ENCODE results near the gene ZFP62. TPM values are rescaled to one million over a fixed set of nuclear protein-coding genes. Genes with fewer than 3 reads are reported as not detected.
"Not testable (repeated sequence)": the region's sequence is repeated elsewhere in the genome, so short reads cannot be mapped to it uniquely, and the experiment has no call there.

ZFP62 gene
- total RNA-seq, 4 donors from 2014 or later = 8.5 to 43.6 (median 34.6) TPM

DNA sequence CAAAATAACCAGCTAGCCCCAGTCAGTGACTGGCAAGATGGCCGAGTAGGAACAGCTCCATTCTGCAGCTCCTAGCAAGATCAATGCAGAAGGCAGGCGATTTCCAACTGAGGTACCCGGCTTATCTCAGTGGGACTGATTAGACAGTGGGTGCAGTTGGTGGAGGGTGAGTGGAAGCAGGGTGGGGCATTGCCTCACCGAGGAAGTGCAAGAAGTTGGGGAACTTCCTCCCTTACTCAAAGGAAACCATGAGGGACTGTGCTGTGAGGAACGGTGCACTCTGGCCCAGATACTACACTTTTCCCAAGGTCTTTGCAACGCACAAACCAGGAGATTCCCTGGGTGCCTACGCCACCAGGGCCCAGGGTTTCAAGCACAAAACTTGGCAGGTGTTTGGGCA lies 28.3 kb upstream of the ZFP62 start:
- no peak for DNase-seq
- no peaks in the 10 kb centered on the region for H3K36me3 ChIP-seq
- intact Hi-C loops (cut with DNase I; ENCODE audit: low total_unique reads) = no loop called here
- H3K4me1 ChIP-seq = no peaks in the 10 kb centered on the region
- H3K4me3 ChIP-seq = no peak overlapping the region
- TF ChIP-seq POLR2A (IDR thresholded peaks at IDR 0.05) = no peak
- TF ChIP-seq, protein P1, sequence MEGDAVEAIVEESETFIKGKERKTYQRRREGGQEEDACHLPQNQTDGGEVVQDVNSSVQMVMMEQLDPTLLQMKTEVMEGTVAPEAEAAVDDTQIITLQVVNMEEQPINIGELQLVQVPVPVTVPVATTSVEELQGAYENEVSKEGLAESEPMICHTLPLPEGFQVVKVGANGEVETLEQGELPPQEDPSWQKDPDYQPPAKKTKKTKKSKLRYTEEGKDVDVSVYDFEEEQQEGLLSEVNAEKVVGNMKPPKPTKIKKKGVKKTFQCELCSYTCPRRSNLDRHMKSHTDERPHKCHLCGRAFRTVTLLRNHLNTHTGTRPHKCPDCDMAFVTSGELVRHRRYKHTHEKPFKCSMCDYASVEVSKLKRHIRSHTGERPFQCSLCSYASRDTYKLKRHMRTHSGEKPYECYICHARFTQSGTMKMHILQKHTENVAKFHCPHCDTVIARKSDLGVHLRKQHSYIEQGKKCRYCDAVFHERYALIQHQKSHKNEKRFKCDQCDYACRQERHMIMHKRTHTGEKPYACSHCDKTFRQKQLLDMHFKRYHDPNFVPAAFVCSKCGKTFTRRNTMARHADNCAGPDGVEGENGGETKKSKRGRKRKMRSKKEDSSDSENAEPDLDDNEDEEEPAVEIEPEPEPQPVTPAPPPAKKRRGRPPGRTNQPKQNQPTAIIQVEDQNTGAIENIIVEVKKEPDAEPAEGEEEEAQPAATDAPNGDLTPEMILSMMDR (IDR thresholded peaks at IDR 0.05) = no peak
- H3K9me3 ChIP-seq = no peaks in the 10 kb centered on the region
- H3K27ac ChIP-seq = no peak overlapping the region
- H3K27me3 ChIP-seq = no peaks in the 10 kb centered on the region

GRCh38 chr5:180885845-180886529 lies 24.9 kb upstream of the ZFP62 start:
- H3K4me3 ChIP-seq; H3K27ac ChIP-seq; H3K27me3 ChIP-seq; H3K9me3 ChIP-seq; H3K36me3 ChIP-seq; H3K4me1 ChIP-seq; intact Hi-C loops (cut with DNase I; ENCODE audit: low total_unique reads); DNase-seq: not testable (repeated sequence)

- intact Hi-C loops (cut with DNase I; ENCODE audit: low total_unique reads) = no loop called here
- TF ChIP-seq POLR2A (IDR thresholded peaks at IDR 0.05) = no peak
- TF ChIP-seq, protein P1 (IDR thresholded peaks at IDR 0.05) = no peak
- DNase-seq = no peak
- Histone ChIP-seq H3K36me3 (no peaks in the 10 kb centered on the region), H3K9me3 (no peaks in the 10 kb centered on the region), H3K4me1 (no peaks in the 10 kb centered on the region), H3K27ac (no peak overlapping the region), H3K4me3 (no peak overlapping the region), H3K27me3 (no peaks in the 10 kb centered on the region)
Measured at GRCh38 chr5:180875860-180876426, 14.9 kb upstream of the ZFP62 start.

- Histone ChIP-seq H3K36me3 (no peaks in the 10 kb centered on the region), H3K9me3 (no peaks in the 10 kb centered on the region), H3K27me3 (no peaks in the 10 kb centered on the region), H3K4me3 (no peak overlapping the region), H3K27ac (no peak overlapping the region), H3K4me1 (no peaks in the 10 kb centered on the region)
- intact Hi-C loops (cut with DNase I; ENCODE audit: low total_unique reads) = no loop called here
- TF ChIP-seq POLR2A (IDR thresholded peaks at IDR 0.05) = no peak
- TF ChIP-seq, protein P1 (IDR thresholded peaks at IDR 0.05) = no peak
- no peak for DNase-seq
Measured at GRCh38 chr5:180874804-180875582, 13.9 kb upstream of the ZFP62 start.

DNA sequence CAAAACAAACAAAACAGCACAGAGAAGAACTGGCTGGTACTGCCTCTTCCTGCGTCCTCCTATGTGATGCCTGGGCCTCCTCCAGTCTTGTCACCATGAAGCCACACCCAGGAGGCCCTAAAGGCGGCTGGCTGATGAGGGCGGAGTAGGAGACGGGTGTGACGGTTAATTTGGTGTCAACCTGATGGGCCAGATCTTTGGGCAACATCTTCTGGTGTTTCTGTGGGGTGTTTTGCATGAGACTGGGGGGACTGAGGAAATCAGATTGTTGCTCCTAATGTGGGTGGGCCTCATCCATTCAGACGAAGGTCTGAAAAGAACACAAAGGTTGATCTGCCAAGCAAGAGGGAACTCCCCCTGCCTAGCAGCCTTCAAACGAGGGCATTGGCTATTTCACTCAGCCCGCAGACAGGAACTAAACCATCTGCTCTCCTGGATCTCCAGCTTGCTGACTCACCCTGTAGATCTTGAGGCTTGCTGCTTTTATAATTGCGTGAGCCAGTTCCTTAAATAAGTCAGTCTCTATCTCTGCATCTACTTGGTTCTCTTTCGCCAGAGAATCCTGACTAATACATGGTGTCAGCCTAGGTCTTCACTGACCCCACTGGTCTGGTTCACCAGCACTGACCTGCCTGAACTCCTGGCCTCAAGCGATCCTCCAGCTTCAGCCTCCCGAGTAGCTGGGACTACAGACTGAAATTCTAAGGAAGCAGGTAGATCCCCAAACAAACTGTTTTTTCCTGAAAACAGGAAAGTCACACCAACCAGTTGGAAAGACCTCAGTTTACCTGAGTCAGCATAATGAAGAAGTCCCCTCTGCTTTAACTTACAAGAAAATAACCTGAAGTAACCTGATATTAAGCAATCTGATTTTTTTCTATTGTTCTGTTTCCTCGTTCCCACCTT lies 12.8 kb upstream of the ZFP62 start:
- no peak for DNase-seq
- no peak overlapping the region for H3K27ac ChIP-seq

More for the DNA sequence above, 12.8 kb upstream of the ZFP62 start:
- no peaks in the 10 kb centered on the region for H3K27me3 ChIP-seq
- intact Hi-C loops (cut with DNase I; ENCODE audit: low total_unique reads) = no loop called here
- H3K36me3 ChIP-seq = no peaks in the 10 kb centered on the region
- H3K4me1 ChIP-seq = no peaks in the 10 kb centered on the region
- no peaks in the 10 kb centered on the region for H3K9me3 ChIP-seq
- no peak for TF ChIP-seq POLR2A (IDR thresholded peaks at IDR 0.05)
- TF ChIP-seq, protein P1 (IDR thresholded peaks at IDR 0.05) = no peak
- H3K4me3 ChIP-seq = no peak overlapping the region

All from uterus (tissue), 4 donors.